AG04450 (cell line): ENCODE measurements around the gene NOMO2. TPM values are rescaled to one million over a fixed set of nuclear protein-coding genes. Genes with fewer than 3 reads are reported as not detected.
"Not testable (repeated sequence)": the region's sequence is repeated elsewhere in the genome, so short reads cannot be mapped to it uniquely, and the experiment has no call there.

ENCODE experiments used
- CTCF ChIA-PET: fragments of 300-600, 350-600 bp; formaldehyde crosslinking; extraction: SDS; loops from one replicate; lab custom pipeline; 2022; ENCODE audit warnings: antibody characterized with exemption, inconsistent platforms; lab: Charles Lee
- POLR2A ChIA-PET: fragments of 350-600 bp; formaldehyde crosslinking; extraction: SDS; loops from one replicate; lab custom pipeline; 2021; ENCODE audit warnings: antibody characterized with exemption, inconsistent platforms; lab: Yijun Ruan, JAX
- DNase-seq: peaks from one replicate; pipeline ENCODE4 v3.0.0-alpha.2; 2011; ENCODE audit warnings: low read depth, low spot score
- H3K27ac ChIP-seq: one replicate; pipeline ENCODE4 v1.5.1; 2012; ENCODE audit warnings: low read depth, low read length, control low read depth
- H3K27me3 ChIP-seq: one replicate; pipeline ENCODE4 v1.6.0; 2012; ENCODE audit warnings: low read length; ENCODE audit not compliant: control insufficient read depth, insufficient read depth
- H3K4me3 ChIP-seq: 2 replicates; pipeline ENCODE4 v1.5.1; 2011; ENCODE audit warnings: mild to moderate bottlenecking, low read depth, low read length, control low read depth
- H3K9me3 ChIP-seq: 2 replicates; pipeline ENCODE4 v1.5.1; 2012; ENCODE audit warnings: low read length; ENCODE audit not compliant: control insufficient read depth, insufficient read depth
- polyA plus RNA-seq: library from polyadenylated mRNA; depleted of rRNA; stranded (reverse); fragments of >200 nt; gene quantifications from 2 replicates; pipeline ENCODE4 v1.2.3, GENCODE V29; 2011; rRNA removed
- small RNA-seq: library from RNA; depleted of rRNA; stranded (forward); fragments of <200 nt; gene quantifications from one replicate; pipeline ENCODE3, GENCODE V24; 2012; ENCODE audit warnings: low read depth; ENCODE audit not compliant: insufficient read length

Gene NOMO2
- polyA plus RNA-seq, 1 experiment = 216 TPM

DNA sequence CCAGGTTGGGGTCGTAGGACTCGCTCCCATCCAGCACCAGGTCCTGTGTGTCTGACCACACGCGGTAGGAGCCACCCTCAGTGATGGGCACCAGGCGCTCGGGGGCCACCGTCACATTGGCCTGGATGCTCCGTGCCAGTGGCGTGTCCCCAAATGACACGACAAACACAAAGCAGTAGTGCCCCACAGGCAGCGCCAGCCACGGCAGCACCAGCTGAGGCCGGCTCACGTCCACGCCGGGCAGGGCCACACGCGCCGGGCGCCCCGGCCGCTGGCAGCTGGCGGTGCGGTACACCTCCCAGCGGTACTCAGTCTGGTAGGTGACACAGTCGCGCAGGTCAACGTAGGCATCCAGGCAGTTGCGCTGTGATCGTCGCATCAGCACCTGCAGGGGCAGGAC, 177.0 kb downstream of the NOMO2 start:
- POLR2A ChIA-PET, H3K27me3 ChIP-seq, CTCF ChIA-PET, H3K27ac ChIP-seq, H3K9me3 ChIP-seq, H3K4me3 ChIP-seq, DNase-seq: not testable (repeated sequence)

DNA sequence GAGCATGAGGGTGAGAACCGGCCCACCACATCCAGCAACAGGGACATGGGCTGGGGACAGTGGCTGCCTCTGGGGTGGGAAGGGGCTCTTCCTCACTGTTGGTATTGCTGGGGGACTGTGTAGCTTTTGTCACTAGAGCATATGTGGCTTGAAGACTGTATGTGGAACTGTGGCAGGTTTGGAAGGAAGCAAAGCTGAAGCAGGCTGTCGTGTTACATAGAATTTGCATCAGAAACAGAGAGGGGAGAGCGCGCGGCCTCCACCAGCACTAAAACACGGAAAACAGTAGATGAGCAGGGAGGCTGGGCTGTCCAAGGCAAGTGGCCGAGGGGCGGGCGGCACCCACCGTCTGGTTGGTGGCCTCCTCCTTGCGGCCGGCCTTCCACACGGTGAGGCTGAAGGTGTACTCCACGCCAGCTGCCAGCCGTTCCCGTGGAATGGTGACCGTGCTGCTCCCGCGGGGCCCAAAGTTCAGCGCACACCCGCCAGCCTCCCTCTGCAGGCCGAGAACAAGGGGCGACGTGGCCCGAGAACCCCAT, 177.7 kb downstream of the NOMO2 start:
- H3K27me3 ChIP-seq, H3K4me3 ChIP-seq, H3K27ac ChIP-seq, POLR2A ChIA-PET, DNase-seq, H3K9me3 ChIP-seq, CTCF ChIA-PET: not testable (repeated sequence)

DNA sequence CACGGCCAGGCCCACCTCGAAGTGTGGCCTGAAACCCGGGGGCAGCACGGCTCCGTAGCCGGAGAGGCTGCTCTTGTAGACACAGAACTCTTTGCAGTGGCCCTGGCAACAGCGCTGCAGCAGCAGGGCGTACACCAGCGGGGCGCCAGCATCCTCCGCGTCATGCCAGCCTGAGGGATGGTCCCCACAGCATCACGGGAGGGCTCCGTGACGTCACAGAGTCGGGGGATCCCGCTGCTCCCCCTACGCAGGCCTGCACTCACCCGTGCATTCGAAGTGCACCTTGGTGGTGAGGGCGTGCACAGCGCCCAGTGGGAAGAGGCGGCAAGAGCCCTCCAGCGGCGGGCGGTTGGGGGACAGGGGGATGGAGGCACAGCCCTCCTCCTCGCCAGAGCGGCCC, 179.2 kb downstream of the NOMO2 start:
- H3K9me3 ChIP-seq, DNase-seq, H3K4me3 ChIP-seq, H3K27me3 ChIP-seq, H3K27ac ChIP-seq, CTCF ChIA-PET, POLR2A ChIA-PET: not testable (repeated sequence)

Small RNAs within 50 kb of the gene (small RNA-seq; reads per million reads assigned to genes)
- not detected for gene MIR3179-3
- not detected for gene MIR3179-4
- gene MIR3180-3 = not detected
- not detected for gene MIR3670-3
- not detected for gene MIR3670-4
- gene MIR6770-3 = not detected
- not detected for gene RF00019

Other genes with a start within 250 kb of the NOMO2 start
- 0.81 and 2.4 TPM in 2 replicates for gene NPIPA8, start 225.4 kb downstream of the NOMO2 start, polyA plus RNA-seq
- gene RPS15A, start 228.2 kb upstream of the NOMO2 start, polyA plus RNA-seq = 3,840 and 3,917 TPM in 2 replicates
- 129 and 155 TPM in 2 replicates for gene ARL6IP1, start 239.5 kb upstream of the NOMO2 start, polyA plus RNA-seq